ENCODE measurements around the gene IL36G. TPM values are rescaled to one million over a fixed set of nuclear protein-coding genes. Genes with fewer than 3 reads are reported as not detected.

The IL36G gene
- total RNA-seq, 6 experiments from 2014 or later: not detected

GRCh38 chr2:113002677-113003076, 24.9 kb downstream of the IL36G start:
- no peak for TF ChIP-seq CTCF (IDR thresholded peaks at IDR 0.05)
- no peak for DNase-seq
- Mint-ChIP-seq H3K27ac (no peak overlapping the region), H3K27me3 (ENCODE audit: insufficient read depth) (peaks cover 21% of the 10 kb centered on the region; the same call in 1 of the 2 replicates), H3K4me3 (no peak overlapping the region), H3K4me1 (ENCODE audit: low read depth) (no peaks in the 10 kb centered on the region), H3K9me3 (peaks cover 33% of the 10 kb centered on the region), H3K36me3 (ENCODE audit: low read depth) (peaks cover 19% of the 10 kb centered on the region)

DNA sequence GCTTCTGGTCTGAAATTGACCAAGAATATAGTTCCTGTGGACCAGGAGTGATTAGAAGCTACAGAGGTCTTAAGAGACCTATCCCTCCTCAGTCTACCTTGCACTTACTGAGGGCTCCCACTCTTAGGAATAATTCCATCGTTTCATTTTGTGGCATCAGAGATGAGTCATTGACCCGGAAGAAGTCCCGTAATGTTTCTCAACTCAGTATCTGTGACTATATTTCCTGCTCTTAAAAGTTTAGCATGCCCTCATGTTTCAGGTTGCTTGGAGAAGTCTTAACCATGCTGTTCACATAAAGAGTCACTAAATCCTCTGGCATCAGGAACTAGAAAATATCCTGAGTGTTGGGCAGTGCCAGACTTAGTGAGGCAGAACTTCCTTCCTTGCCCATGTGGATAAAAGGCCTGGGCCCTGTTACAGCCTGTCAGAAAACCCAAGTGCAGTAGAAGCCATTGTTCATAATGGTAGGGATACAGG, 27.3 kb downstream of the IL36G start, which contains the start of gene IL36A:
Gene IL36A (plus strand): TSS at position 430 of the 480 bp plus-strand sequence. CDS start 413 bp downstream, outside the sequence.
- Mint-ChIP-seq H3K27me3 (ENCODE audit: insufficient read depth) (peaks cover 22% of the 10 kb centered on the region; the same call in 1 of the 2 replicates), H3K4me1 (ENCODE audit: low read depth) (peaks cover 8% of the 10 kb centered on the region), H3K27ac (no peak within 1 kb of the TSS), H3K36me3 (ENCODE audit: low read depth) (peaks cover 18% of the 10 kb centered on the region), H3K9me3 (peaks cover 18% of the 10 kb centered on the region), H3K4me3 (no peak within 1 kb of the TSS)
- no peak for TF ChIP-seq CTCF (IDR thresholded peaks at IDR 0.05)
- no peak for DNase-seq

DNA sequence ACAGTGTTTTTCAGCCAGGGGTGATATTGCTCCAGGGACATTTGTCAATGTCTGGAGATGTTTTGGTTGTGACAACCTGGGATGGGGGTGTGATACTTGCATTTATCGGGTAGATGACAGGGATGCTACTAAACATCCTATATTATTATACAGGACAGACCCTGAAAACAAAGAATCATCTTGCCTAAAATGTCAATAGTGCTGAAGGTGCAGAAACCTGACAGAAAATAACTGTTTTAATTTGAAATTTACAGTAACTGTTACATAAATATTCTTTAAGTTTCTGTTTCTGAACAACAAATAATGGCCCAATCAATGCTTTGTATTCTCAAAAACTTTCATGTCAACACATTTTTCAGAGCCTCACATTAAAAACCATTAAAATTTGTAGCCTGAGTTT, 29.4 kb downstream of the IL36G start:
- Mint-ChIP-seq H3K9me3 (no peaks in the 10 kb centered on the region), H3K27me3 (ENCODE audit: insufficient read depth) (peaks cover 17% of the 10 kb centered on the region), H3K36me3 (ENCODE audit: low read depth) (0 out of 2 replicates have a peak, but pooled peaks cover 4% of the 10 kb centered on the region), H3K27ac (no peak overlapping the region), H3K4me3 (no peak overlapping the region), H3K4me1 (ENCODE audit: low read depth) (peaks cover 23% of the 10 kb centered on the region)
- TF ChIP-seq CTCF (IDR thresholded peaks at IDR 0.05): no peak
- no peak for DNase-seq

- Mint-ChIP-seq H3K4me1 (ENCODE audit: low read depth) (peaks cover 38% of the 10 kb centered on the region), H3K27me3 (ENCODE audit: insufficient read depth) (peaks cover 5% of the 10 kb centered on the region), H3K36me3 (ENCODE audit: low read depth) (0 out of 2 replicates have a peak, but pooled peaks cover 4% of the 10 kb centered on the region), H3K4me3 (peak overlapping the region; percentile 52), H3K9me3 (no peaks in the 10 kb centered on the region), H3K27ac (no peak overlapping the region)
- no peak for TF ChIP-seq CTCF (IDR thresholded peaks at IDR 0.05)
- no peak for DNase-seq
Observed at GRCh38 chr2:113009622-113010021, 31.8 kb downstream of the IL36G start.

DNA sequence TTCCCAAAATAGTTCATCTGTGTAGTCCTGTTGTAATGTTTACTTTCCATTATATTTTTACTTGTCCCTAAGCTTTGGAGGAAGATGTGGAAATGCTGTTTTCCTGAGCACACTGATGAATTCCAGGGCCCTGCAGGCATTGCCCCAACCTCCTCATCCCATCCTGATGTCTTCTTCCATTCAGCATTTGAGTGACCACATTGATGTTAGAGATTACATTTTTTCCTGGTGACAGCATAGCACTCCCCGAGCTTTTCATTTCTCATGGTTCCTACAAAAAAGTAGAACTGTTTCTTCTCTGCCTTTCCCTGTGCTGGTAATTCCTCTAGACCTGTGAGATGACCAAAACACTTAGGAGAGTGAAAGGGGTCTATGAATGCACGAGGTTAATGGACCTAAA, 32.3 kb downstream of the IL36G start:
- peak; percentile 60 for DNase-seq
- peaks cover 38% of the 10 kb centered on the region for H3K4me1 Mint-ChIP-seq (ENCODE audit: low read depth)
- TF ChIP-seq CTCF (IDR thresholded peaks at IDR 0.05): no peak
- H3K9me3 Mint-ChIP-seq: no peaks in the 10 kb centered on the region
- peak overlapping the region; percentile 70 for H3K27ac Mint-ChIP-seq
- peaks cover 10% of the 10 kb centered on the region for H3K27me3 Mint-ChIP-seq (ENCODE audit: insufficient read depth)
- peak overlapping the region; percentile 52 for H3K4me3 Mint-ChIP-seq
- H3K36me3 Mint-ChIP-seq (ENCODE audit: low read depth): 0 out of 2 replicates have a peak, but pooled peaks cover 4% of the 10 kb centered on the region
